HG03439 (cell line): ENCODE data around the gene CACNA1B.
"Not testable (repeated sequence)": the region's sequence is repeated elsewhere in the genome, so short reads cannot be mapped to it uniquely, and the experiment has no call there.

Experiments
- ATAC-seq: cut with Tn5 transposase; IDR thresholded peaks from one replicate; pipeline ENCODE4 v1.9.1; 2021; ENCODE audit warnings: mild to moderate bottlenecking, moderate library complexity; ENCODE audit not compliant: unreplicated experiment

The CACNA1B gene

GRCh38 chr9:138010861-138011260 is 133.3 kb downstream of the CACNA1B start:
- ATAC-seq = no peak

- no peak for ATAC-seq
Measured at GRCh38 chr9:138011951-138012500, 134.4 kb downstream of the CACNA1B start.

- no peak for ATAC-seq
Measured at GRCh38 chr9:138013273-138013672, 135.7 kb downstream of the CACNA1B start.

- ATAC-seq = no peak
Measured at GRCh38 chr9:138013836-138014562, 136.4 kb downstream of the CACNA1B start.

GRCh38 chr9:138014563-138014945 is 137.0 kb downstream of the CACNA1B start:
- no peak for ATAC-seq

- ATAC-seq = no peak
Measured at GRCh38 chr9:138015021-138015829, 137.6 kb downstream of the CACNA1B start.

GRCh38 chr9:138016406-138017187 is 139.0 kb downstream of the CACNA1B start:
- no peak for ATAC-seq

- ATAC-seq = no peak
Measured at GRCh38 chr9:138017200-138017599, 139.6 kb downstream of the CACNA1B start.

GRCh38 chr9:138019514-138019913 is 141.9 kb downstream of the CACNA1B start:
- not testable (repeated sequence) for ATAC-seq

- no peak for ATAC-seq
Measured at GRCh38 chr9:138020120-138020794, 142.7 kb downstream of the CACNA1B start.

- no peak for ATAC-seq
Measured at GRCh38 chr9:138020795-138021182, 143.2 kb downstream of the CACNA1B start.

GRCh38 chr9:138021251-138022056 is 143.9 kb downstream of the CACNA1B start:
- ATAC-seq = no peak

- no peak for ATAC-seq
Measured at GRCh38 chr9:138022121-138022741, 144.6 kb downstream of the CACNA1B start.

- no peak for ATAC-seq
Measured at GRCh38 chr9:138022756-138023393, 145.3 kb downstream of the CACNA1B start.

- ATAC-seq = no peak
Measured at GRCh38 chr9:138023394-138024124, 146.0 kb downstream of the CACNA1B start.

GRCh38 chr9:138024131-138024530 is 146.5 kb downstream of the CACNA1B start:
- no peak for ATAC-seq

GRCh38 chr9:138024831-138025291 is 147.3 kb downstream of the CACNA1B start:
- ATAC-seq = no peak

- no peak for ATAC-seq
Measured at GRCh38 chr9:138025417-138025816, 147.8 kb downstream of the CACNA1B start.
